Pulmonary artery endothelial cell (primary cell): ENCODE measurements around the gene ANGPTL2. TPM values are rescaled to one million over a fixed set of nuclear protein-coding genes. Genes with fewer than 3 reads are reported as not detected.

Experiments
- DNase-seq: peaks from one replicate; pipeline ENCODE4 v3.0.0-alpha.2; 2011; ENCODE audit warnings: low read depth, low spot score
- total RNA-seq: library from RNA; depleted of rRNA; stranded (reverse); fragments of >200 nt; gene quantifications from 2 replicates; pipeline ENCODE4 v1.2.3, GENCODE V29; 2014

The ANGPTL2 gene
- total RNA-seq, 1 donor from 2014 or later = 17.8 TPM

DNA sequence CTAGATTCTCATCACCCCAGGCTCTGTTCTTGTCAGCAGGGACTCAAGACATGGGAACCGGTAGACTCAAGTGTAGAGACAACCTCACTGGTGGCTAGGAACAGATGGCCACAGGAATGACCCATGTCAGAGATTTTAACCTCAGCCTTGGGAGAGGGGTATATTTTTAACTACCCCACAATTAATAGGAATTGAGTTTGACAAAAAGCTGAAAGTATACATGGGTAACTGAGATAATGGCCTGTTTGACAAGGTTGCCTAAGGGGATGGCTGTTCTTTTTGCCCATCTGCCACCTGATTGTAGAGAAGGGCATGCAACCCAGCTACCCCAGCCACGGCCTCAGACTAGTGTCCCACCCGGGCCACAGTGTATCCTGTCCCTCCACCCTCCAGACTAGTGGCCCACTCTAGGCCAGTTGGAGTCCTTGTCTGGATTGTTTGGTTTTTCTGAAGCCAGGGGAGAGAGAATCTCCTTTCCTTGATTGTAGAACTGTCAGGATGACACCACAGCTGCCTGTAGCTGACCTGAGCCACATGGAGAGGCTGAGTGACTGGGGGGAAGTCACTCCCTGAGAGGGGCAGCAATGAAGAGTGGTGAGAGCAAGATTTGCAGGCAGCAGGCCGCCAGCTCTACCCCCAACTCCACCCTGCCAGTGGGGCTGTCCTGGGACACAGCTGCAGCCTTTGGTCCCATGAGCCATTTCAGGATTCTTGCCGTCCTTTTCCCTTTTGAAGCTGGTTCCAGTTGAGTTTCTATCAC lies 14.6 kb upstream of the ANGPTL2 start:
- DNase-seq = no peak

DNA sequence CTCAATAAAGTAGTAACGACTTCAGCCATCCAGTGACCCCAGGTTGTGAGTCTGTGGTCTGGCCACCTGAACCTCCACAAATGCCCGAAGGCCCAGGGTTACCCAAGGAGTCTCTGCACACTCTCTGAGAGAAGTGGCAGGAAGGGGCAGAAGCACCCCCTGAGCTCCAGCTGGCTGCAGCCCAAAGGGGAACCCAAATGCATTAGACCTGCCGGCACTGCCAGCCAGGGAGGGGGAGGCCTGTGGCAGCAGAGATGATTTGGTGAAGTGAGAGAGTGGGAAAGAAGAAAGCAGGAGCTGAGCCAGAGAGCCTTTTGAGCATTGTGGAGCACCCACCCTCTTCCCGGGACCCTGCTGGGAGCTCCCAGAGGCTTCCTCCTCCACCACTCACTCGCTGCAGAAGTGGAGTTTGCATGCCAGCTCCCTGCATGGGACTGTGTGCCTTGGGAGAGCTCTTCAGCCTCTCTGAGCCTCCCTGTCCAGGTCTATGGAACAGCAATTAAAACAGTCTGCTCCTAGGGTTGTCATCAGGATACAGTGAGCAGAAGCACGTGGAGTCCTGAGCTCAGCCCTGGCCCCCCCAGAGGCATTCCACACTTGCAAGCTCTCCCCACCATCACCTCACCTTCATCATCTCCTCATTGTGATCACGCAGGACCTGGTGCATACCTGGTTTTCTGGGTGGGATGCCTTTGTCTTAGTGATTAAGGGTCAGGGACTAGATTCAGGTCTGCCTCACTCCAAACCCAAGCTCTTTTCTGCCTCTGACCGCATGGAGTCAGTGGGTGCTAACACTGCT lies 13.8 kb upstream of the ANGPTL2 start:
- no peak for DNase-seq

DNA sequence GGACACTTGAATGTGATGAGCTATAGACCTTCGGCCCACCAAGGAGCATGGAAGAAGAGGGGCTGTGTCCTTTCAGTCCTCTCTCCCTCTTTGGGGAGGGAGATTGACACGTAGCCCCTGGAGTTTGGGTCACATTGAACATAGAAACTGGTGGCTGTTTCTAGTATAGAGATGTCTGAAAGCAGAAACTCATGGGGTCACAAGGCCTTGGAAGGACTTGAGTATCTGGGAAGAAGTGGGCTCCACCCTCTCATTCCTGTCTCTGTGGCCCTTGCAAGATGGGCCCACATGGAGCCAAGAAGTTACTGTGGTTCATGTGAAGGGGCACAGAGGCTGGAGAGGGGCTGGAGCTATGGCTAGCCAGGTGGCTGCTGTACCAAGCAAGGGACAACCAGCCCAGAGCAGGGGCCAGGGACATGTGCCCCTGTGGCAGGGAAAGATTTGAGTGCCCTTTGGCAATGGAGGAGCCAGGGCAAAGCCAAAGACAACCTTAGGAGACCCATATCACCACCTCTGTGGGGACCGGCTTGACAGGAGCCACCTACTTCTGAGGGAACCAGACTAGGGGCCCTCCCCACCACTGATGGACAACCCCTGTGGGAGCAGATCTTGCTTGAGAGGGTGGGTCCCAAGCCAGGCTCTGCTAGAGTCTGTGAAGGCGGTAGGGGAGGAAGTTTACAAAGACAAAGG lies 12.8 kb upstream of the ANGPTL2 start:
- DNase-seq = no peak

DNA sequence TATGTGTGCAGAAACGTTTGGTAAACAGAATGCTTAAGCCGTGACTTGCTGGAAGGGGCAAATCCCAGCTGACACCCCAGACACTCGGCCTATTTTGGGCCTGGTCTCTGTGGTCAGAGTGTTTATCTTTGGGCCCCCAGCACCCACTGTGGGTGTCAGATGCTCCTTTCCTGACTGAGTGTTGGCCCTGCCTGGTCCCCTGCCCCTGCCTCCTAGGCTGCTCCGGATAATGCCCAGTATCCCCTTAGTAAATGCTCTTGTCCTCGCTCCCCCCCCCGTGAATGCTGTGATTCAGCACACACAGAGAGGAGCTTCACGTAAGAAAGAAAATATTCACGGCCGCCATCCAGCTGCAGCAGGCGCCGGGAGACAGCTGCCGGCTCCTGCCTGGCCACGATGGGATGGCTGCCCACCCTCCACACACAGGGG lies 11.3 kb upstream of the ANGPTL2 start:
- no peak for DNase-seq

DNA sequence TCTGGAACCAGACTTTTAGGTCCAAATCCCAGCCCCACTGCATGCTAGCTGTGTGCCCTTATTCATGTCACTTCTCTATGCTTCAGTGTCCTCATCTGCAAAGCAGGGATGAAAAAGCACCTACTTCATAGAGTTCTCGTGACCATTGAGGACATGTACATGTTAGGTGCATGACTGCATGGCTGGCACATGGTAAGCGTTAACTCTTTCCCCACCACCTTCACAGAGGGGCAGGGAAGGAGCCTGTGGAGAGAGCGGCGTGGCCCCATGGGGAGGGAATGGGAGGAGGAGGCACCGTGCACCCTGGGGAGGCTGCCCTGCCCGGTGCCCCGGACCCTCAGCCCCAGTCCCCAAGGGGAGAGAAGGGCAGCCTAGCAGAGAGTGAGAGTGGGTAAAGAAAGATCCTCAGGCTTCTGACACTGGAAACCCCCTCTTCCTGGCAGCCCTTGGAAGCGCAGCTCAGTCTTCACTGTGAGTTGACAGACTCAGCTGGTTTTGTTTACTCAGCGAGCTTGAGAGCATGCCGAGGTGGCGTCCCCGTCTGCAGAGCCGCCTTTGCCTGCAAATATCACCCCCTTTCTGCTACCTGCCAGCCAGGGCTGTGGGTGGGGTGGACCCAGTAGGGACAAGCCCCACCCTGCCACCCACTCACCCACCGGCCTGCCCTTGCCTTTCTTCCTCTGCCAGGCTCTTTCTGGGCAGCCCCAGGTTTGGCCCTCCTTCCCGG lies 10.6 kb upstream of the ANGPTL2 start:
- DNase-seq = no peak

DNA sequence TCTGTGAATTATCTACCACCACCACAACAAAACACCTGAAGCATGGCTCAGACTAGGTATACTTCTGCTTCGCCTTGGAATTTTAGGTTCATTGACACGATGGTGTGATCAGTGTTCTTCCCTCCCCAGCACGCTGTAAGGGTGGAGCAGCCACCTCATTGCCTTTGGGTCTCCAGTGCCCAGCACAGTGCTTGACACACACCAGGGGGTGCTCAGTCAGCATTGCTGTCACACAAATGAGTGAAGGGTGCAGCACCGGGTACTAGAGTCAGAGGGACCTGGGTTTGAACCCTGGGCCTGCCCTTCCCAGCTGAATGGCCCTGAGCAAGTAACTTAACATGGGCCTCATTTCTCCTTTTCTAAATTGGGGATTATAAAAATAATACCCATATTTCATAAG lies 9.9 kb upstream of the ANGPTL2 start:
- DNase-seq = no peak

DNA sequence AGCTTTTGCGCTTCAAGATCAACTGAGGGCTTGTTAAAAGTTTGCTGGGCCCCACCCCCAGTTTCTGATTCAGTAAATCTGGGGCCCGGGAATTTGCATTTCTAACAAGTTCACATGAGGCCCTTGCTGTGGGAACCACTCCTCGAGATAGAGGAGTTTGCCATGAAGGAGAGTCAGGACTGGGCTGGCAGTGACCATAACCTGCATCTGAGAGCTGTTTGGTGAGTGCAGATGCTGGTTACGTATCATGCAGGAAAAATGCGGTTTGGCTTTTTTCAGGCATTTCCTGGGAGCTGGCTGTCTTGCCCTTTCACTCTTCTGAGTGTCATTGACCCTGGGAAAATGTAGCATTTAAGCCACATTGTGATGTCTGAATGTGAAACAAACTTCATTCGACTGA lies 9.4 kb upstream of the ANGPTL2 start:
- no peak for DNase-seq

DNA sequence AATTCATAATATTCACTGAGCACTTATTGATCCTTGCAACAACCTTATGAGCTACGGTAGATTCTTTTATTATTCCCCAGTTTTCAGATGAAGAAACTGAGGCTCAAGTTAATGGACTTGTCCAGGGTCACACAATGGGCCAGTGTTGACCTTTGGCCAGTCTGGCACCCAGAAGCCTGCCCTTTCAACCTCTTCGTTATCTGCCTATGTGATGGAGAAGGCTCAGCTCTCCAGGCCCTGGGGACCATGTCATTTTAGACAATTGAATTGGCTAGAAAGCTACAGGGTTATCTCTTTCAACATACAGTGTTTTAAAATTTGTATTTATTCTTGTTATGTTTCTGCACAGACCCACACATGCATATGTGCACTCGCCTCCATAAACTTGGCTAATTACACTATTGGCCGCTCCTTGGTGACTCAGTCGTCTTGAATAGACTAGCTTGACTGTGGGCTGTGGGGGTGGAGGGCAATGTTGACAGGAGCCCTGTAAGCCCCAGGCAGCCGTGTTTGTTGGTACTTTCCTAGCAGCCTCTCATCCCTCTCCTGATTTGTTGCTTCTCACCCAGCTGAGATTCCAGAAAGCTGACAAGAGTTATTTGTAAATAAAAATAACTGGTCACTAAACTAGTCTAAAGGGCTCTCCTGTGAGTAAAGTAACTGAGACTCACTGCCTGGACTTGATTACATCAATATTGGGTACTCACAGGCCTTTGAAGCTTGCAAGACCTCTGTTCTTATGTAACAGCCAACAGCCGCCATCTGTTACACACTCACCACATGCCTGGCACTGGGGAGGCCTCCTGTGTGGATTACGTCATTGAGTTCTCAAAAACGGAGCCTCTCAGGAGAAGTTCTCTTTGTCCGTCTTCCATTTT lies 8.5 kb upstream of the ANGPTL2 start:
- no peak for DNase-seq

DNA sequence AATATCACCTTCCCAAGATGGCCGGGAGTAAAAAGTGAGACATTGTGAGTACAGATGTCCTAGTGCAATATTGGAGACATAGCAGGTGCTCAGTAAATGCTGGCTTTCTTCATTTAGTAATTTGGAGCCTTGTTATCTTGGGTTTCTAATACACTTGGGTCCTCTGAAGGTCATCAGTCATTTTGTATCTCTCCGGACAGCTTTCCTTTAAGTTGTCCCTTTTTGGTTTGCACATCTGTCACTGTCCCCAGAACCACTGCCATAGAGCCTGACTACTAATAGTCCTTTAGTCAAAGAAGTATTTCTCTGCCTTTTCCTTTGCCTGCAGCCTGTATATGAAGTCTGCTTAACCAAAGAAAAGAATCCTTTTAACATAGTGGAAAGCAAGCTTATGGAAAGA lies 7.8 kb upstream of the ANGPTL2 start:
- no peak for DNase-seq

DNA sequence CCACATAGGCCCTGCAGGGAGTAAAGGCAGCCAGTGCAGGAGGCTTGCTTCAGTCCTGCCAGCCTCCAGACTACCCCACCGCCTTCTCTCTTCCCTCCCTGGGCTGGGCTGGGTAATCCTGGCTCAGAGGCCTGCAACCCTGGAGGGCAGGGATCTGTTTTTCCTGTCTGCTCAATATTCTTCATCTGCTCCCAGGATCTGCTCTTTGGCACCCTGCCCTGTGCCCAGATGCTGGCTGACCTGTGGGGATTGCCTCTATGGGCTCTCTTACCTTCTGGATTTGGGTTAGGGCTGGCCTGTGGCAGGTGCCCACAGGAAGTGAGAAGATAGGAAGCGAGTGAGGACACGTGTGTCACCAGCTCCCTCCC lies 7.3 kb upstream of the ANGPTL2 start:
- DNase-seq = no peak

DNA sequence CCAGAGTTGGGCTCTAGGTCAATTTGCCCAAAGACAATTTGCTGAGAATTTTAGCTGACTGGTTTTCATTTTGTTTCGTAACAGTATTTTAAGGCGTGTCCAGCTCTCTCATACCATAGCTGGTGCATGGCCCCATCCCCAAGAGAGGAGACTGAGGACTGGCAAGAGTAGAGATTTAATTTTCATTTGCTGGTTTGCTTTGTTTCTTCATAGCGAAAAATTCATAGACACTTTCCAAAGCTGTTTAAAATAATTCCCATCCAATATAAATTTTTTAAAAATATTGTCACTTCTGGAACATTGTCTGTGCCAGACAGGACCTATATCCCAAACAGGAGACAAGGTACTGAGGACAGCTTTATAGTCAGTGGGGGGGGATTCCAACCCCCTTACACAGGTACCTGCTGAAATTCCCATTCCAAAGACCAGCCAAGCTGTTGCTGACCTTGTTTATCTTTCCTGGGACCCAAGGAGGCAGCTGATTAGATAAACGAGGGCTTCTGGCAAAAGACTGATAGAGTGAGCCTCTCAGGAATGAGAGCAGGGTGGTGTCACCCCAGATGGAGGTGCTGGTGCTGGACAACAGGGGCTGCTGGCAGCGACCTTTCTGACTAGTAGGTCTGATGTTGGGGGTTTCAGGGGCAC lies 6.8 kb upstream of the ANGPTL2 start:
- no peak for DNase-seq

DNA sequence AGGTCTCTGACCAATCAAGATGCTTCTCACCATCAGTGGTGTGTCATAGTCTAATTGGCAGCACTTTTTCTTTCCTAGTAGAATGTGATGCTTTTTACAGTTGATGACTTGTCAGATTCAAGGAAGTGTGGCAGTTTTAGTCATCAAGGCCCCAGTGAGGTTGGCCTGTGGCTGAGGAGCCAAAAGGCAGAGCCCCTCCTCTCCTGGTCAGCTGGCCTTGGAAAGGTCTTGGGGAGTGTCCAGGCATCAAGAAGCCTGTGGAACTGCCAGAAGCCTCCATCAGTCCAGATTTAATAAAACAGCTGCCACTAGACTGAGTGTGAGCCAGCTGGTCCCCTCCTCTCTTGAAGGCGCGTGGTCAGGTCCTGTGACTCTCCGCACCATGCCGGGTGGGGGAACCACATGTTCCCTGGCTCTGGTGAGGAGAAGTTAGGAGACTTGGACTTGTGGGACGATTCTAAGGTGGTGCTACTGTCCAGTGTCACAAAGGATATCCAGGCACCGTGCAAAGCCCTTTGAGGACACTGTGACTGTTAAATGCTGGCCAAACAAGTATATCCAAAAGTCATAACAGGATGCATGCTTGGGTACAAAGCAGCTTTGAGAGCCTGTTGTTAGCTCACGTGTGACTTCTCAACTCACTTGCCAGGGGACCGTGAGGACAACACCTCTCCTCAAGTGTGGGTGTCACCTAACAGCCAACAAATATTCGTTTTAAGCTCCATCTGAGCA lies 6.1 kb upstream of the ANGPTL2 start:
- no peak for DNase-seq

DNA sequence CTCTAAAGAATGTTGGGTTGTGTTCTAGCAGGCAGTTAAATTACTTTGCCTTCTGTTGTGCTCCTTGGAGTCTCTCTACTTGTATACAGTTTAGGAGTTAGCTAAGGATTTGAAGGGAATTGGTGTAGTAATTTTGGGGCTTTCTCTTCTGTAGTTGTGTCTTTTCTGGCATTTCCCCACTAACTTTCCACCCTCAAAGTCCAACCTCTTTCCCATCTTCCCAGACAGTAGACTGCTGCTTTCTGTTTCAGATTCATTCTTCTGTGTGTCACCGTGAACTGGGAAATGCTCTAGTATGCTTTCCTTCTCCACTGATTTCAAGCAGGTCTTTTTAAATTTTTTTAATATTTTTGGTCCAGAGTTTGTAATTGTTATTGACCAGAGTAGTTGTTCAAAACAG lies 4.5 kb upstream of the ANGPTL2 start:
- DNase-seq = no peak

DNA sequence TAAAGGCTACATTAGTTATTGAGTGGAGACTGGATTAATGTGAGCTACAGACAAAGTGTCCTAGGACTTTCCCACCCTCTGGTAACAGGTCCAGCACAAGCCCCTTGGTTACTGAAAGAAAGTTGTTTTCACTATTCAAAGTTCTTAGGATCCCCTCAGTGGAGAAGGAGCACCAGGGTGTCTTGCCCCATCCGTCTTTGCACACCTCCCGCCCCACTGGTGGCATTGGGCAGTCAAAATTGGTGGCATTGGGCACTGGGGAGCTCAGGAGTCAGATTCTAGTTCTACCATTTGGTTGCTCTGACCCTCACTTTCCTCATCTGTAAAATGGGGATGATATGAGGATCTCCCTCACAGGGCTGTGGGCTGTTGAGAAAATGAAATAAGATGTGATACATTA lies 2.4 kb upstream of the ANGPTL2 start:
- DNase-seq = no peak

DNA sequence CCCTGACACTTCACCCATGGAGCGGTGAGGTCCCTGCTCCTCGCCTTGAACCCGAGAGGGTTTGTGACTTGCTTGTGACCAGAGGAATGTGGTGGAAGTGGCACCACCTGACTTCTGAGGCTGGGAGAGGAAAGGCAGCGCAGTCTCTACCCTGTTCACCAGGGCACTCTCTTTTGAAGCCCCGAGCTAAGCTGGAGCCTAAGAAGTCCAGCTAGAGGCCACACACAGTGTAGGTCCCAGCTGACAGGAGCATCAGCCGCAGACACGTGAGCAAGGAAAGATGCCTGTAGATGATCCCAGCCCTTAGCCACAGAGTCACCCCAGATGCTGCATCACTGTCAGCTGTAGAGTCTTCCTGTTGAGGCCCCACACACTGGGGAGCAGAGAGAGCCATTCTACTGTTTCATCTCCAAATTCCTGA lies 1.7 kb upstream of the ANGPTL2 start:
- DNase-seq = no peak

DNA sequence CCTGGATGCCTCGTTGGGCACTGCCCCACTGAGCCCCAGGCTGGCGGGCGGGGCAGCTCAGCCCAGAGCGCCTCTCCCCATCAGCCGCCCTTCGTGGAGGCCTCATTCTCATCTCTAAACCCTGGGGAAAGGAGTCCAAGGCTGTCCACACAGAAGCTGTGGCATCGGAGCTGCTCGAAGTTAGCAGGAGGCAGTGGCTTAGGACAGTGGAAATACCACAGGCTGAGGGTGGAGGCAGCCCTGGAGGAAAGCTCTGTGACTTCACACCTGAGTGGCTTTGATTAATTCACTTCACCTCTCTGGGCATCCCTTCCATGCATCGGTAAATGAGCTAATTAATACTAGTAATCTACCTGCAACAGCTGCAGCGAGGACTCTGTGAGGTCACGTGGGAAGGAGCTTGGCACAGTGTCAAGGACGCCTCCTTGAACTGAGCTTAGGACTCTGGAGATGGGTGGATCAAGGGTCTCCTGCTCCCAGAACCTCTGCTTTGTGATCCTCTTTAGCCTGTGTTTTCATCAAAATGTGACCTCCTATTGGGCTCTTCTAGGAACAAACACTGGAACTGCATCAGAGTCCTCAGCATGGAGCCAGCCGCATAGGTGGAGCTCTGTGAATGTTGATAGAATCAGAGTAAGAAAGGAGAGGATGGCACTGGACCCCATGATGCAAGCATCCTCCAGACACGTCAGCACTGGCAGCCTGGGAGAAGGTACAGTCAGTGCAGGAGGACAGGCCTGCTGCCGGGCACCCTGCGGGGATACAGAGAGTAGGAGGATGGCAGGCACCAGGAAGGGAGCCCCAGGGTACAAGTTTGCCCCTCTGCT lies 842 bp upstream of the ANGPTL2 start:
- DNase-seq = no peak

DNA sequence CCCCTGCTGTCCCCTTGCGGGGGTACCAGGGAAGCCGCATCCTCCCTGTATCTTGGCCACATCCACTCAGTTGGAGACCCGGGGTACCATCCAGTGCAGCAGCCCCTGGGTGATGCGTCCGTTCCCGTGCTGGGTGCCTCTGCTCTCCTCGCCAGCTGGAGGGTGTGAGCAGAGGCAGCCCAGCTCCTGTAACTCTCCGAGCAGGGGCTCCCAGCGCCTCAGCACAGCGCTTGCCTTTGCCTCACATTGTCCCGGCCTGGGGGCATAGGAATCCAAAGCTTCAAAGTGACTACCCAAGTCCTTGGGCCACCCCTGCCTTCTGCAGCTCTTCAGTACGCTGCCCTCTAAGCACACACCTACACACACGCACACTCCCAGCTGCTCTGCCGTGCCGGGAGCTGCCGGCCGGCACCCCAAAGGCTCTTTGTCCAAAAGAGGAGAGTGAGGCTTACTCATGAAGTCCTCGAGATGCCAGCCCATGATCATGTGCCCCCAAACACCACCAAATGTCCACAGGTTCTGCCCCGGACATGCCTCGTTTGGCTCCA lies 733 bp downstream of the ANGPTL2 start:
- DNase-seq = no peak

DNA sequence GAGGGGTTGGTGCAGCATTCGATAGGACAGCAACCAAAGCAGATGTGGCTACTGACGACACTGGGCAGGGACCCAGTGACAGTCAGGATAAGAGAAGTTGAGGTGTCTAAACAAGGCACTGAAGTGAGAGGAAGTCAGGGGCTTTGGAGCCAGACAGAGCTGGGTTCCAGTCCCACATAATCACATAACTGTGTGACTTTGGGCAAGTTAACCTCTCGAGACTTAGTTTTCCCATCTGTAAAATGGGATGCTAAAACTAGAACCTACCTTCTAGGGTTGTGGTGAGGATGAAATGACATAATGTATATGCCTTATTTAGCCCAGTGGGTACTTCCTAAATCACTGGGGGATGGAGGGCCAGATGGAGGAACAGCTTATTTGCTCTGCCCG lies 3.1 kb downstream of the ANGPTL2 start:
- no peak for DNase-seq
